GM18907 (cell line): ENCODE measurements around the gene GRAMD1B.

ENCODE experiments used
- ATAC-seq: cut with Tn5 transposase; IDR thresholded peaks from one replicate; pipeline ENCODE4 v1.9.1; 2021; ENCODE audit warnings: mild to moderate bottlenecking, moderate library complexity; ENCODE audit not compliant: unreplicated experiment

GRAMD1B gene

DNA sequence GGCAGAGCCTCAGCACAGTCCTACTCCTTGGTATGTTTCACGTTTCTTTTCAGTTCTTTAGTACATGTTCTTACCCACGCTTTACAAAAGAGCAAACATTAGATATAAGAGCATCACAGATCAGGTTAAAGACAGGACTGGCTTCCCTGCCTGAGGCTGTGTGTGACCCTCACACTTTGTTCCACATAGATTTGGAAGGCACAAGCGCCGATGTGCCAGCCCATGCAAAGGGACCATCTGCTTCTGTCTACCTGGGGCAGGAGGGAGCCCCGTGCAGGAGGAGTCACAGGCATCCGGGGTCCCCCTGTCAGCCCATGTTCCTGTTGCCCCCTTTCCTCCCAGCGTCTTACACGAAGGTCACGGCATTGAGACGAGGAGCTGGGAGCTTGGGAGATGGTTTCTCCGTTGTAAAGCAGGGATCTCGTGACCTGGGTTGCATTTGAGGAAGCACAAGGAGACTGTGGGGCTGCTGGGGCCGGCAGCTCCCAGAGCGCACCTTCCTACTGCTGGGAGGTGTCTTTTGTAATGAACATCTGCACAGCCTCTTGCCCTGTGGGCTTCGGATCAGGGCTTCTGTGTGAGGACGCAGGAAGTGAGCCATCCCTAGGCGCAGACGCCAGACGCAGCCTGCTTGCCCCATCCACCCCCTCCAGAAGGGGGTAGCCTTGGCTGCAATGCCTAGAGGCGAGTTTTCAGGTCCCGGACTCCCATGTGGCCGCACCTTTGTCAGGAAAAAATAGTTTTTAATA, 151.8 kb downstream of the GRAMD1B start:
- no peak for ATAC-seq

DNA sequence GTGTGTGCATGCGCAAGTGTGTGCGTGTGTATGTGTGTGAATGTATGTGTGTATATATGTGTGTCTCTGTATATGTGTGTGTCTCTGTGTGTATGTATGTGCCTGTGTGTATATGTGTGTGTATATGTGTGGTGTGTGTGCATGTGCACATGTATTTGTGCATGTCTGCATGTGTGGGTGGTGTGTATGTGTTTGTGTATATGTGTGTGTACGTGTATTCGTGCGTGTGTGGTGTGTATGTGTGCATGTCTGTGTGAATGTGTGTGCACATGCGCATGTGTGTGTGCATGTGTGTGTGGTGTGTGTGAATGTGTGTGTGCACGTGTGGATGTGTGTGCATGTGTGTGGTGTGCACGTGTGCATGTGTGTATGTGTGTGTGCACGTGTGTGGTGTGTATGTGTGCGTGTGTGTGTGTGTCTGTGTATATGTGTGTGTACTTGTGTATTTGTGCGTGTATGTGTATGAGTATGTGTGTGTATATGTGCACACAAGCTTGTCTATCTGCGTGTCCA, 153.0 kb downstream of the GRAMD1B start:
- ATAC-seq = no peak

DNA sequence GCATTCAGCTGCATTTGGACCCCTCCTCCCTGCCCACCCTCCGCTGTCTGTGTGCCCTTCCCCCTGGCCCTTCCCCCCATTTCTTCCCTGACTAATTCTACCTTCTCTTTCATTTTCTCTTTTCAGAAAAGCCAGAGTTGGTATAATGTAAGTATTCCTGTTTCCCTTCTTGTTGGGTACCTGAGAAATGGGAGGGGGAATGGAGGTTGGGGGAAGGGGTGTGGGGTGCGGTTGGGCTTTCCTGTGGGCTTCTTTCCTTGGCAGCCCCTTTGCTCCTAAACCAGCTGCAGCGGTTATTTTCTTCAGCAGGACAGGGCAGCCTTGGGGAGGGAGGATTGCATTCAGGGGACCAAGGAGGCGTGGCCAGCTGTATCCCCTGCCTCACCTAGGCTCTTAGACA, 154.1 kb downstream of the GRAMD1B start:
- no peak for ATAC-seq

DNA sequence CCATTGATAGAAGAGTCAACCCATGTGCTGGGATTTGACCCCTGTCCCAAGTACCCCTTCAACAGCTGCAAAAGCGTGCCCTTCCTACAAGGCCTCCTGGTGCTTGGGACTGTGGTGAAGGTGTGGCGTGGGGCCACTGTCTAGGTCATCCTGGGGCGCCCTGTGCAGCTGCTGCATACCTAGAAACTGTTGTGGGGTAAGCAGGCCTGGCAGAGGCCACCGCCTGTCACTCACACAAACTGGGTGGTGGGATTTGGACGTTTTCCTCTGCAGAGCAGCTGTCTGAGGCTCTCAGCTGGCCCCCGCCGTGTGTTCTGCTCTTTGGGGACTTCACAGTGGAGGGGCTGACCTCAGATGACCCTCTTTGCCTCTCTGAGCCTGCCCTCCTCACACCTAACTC, 154.7 kb downstream of the GRAMD1B start:
- no peak for ATAC-seq

DNA sequence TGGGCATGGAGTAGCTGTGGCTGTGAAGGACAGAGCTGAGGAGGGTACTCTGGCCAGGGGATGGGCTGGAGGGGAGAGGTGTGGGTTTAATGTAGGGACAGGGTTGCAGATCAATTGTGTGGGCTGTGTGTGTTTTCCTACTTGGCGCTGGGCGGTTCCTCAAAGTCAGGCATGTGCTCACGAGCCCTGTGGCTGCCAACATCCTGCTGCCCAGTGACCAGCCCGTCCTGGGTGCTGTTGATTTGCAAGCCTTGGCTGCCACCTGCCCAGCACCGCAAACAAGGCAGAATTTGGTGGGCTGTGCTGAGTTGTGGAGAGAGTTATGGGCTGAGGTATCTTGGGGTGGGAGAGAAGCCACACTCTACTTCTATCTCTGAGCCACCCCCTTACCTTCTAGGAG, 155.1 kb downstream of the GRAMD1B start:
- no peak for ATAC-seq

DNA sequence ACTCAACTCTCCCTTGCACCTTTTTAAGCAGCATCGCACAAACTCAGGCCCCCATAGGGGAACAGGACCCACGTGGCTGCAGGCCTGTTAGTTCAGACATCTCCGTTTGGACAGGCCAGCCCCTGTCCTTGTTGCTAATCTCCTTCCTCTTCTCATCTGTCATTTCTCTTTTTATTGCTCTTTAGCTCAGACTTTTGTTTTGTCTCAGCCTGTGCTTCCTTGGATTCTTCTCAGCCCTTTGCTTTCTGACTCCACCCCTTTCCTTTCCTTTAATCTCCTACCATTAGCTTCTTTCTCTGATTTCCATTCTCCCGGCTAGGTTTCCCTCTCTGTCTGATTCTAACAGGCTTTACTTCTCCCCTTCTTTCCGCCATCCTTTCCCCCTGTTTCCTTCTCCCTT, 155.6 kb downstream of the GRAMD1B start:
- no peak for ATAC-seq

DNA sequence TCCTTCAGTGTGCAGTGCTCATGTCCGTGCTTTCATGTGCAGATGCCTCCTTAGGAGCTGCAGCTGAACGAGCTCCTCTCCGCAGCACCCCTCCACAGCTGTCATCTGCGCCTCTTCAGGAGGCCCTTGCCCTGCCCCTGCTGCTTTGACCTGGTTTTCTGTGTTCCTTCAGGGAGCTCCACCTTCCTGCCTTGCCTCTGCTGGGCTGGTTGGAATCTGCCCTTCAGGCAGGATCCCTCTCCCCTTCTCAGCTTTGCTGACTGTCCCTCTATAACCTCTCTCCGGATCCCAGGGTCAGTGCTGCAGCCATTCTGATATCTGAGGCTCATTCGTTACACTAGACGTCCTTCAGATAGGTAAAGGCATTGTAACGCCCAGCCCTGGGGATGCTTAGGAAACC, 156.5 kb downstream of the GRAMD1B start:
- ATAC-seq = no peak

DNA sequence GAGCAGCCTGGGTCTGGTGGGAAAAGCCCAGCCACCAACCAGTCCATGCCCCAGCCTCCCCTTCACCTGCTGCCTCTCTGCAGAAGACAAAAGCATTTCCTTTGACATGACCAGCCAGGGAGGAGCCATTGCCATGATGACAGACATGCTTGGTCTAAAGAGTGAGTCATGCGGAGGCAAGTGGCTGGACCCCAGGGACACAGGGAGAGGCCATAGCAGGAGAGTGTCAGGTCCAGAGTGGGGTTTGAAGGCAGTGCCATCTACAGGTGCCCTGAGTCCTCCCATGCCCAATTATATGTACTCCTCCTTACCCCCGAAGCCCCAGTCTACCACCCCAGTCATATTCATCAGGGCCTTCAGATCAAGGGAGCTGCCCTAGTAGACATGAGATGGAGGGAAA, 157.0 kb downstream of the GRAMD1B start:
- ATAC-seq = no peak

DNA sequence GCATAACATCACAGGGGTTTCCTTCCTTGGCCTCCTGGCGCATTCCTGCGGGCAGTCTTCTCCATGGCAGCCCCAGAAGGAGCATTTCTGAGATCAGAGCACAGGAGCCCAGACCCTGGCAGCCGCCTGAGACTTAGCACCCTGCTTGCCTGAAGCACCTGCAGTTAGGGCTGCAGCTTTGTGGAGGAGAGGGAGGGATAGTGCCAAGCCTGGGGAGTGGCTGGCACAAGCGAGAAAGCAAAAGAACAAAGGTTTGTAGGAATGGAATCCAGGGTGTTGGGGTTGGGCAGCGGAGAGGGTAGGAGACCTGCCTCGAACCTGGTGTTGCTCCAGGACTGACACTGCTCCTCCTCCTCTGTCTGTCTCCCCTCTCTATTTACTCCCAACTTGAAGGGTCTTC, 157.5 kb downstream of the GRAMD1B start:
- ATAC-seq = no peak

DNA sequence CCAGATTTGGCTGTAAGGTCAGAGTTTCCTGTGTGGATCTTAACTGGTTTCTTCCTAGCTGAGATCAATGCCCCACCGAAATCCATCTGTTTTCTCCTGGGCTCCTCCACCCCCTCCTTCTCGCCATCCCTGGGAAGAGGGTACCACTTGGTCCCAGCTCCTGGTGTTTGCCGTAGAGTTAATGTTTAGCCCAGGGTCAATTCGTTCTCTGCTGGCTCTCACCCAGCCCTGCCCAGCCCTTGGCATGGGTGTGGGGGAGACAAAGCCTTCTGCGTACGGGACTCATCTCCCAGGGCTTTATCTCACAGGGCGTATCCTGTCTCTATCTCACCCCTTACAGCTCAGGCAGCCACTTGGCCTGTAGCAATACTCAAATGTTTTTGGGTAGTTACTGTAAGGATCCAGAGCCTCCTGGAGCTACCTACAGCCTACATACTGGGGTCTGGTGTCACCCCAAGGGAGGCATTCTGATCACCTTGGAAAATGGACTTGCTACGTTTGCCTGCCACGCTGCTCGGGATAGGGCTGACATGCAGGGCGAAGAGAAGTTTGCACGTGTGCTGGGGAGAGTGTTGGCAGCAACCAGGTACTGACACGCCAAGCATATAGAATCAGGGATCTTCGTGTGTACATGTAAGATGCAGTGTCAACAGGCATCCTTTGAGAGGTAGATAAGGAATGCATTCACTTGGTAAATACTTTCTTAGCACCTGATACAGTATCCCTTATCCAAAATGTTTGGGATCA, 158.2 kb downstream of the GRAMD1B start:
- ATAC-seq = no peak

DNA sequence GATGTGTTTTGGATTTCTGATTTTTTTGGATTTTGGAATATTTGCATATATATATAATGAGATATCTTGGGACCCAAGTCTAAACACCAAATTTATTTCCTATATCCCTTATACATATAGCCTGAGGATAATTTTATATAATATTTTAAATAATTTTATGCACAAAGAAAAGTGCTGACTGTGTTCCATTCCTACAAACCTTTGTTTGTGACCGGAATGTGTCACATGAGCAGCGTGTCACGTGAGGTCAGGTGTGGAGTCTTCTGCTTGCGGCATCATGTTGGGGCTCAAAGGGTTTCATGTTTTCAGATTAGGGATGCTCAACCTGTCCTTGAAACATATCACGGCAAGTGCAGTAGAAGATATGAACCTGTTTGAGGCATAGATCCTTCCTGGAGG, 158.8 kb downstream of the GRAMD1B start:
- no peak for ATAC-seq

DNA sequence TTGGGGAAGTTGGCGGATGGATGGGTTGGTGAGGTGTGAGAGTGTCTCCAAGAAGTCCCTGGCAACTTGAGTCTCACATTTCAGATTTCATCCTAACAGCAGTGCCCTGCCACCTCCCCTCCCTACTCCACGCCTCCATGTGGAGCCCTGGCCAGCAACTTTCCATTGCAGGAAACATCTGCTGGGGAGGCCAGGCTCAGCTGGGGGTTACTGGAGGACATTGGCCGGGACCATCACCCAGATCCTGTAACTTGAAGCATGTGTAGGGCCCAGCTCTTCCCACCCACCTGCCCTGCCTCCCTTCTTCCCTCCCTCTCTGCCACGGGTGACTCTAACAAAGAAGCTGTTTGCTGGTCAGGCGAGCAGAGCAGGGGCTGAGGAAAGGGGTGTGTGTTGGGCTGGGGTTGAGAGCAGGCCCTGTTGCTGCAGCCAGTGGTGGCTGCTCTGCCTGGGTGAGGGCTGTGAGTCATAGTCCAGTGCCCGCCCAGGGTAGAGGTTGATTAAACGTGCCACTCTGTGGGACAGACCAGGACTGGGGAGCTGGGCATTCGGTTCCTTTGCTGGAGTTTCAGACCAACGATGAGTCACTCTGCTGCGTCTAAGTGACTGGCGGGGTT, 160.3 kb downstream of the GRAMD1B start:
- no peak for ATAC-seq

DNA sequence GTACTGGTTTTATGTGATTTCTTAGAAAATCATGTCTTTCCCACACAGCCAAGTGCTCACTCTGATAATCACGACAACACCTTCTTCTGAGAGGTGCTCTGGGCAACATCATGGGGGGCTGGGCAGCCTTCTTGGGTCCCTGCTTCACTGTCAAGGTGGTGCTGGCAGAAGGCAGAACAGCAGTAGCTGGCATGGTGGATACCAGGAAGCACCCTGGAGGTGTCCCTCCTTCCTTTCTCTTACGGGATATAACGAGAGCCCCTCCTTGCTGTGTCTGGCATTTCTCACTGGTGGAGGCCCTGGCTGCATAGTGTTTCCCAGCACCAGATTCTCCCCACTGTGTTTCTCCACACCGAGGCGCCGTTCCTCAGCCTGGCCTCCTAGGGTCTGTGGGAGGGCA, 163.5 kb downstream of the GRAMD1B start:
- no peak for ATAC-seq

DNA sequence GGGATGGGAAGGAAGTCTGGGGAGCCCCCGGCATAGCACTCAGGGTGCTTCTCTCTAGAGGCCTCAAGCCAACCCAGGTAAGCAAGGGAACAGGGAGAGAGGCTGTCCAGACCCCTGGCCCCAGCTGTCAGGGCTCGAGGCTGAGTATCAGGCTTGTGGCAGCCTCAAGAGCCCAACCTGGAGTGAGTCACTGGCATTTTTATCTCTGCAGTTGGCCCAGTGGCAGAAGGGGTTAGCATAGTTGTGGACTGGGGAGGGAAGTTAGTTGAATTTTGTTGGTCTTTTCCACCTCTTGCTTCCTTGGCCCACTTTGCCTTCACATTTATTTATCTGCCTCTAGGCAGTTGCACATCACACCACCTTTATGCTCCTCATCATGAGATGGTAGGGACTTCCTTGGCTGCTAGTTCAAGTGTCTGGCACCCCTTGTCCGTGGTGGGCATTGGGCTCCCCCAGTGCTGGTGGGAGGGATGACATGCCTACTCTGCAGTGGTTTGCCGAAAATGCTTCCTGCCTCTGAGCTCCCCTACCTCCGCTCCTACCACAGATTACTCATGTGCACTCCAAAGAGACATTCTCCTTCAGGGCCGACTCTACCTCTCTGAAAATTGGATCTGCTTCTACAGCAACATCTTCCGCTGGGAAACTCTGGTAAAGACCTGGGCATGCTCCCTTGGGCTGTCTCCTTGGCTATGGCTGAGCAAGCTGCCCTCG, 164.3 kb downstream of the GRAMD1B start:
- no peak for ATAC-seq

DNA sequence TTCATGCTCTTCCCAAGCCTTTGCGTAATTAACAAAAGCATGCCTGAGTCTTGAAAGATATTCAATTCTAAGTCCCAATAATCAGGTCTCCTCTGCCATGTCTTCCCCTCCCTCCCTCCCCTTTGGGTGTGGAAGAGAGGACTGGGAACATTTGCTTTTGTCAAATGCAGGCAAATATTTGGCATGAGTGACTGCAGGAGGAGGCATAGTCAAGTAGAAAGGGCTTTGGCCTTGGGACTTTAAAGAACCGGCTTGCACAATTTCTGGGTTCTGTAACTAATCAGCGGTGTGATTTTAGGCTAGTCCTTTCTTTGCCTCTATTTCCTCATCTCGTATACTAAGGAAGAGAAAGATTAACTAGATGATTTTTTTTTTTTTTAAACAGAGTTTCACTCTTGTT, 164.9 kb downstream of the GRAMD1B start:
- ATAC-seq = no peak

DNA sequence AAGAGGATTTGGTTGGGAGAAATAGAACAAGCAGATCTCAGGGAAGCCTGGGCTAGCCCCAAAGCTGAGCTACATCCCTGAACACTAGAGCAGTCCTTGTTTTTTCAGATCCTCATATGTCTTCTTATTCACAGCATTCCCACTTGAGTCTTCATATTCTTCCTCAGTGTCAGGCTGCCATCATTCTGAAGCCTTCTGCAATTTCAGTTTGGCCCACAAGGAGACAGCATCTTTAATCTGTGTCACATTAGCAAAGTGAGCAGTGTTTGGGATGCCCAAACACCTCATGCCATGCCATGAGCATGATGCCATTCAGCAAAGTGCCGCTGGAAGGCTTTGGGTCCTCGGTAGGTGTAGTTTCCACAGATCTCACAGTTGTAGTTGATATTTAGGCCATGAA, 167.8 kb downstream of the GRAMD1B start:
- no peak for ATAC-seq

DNA sequence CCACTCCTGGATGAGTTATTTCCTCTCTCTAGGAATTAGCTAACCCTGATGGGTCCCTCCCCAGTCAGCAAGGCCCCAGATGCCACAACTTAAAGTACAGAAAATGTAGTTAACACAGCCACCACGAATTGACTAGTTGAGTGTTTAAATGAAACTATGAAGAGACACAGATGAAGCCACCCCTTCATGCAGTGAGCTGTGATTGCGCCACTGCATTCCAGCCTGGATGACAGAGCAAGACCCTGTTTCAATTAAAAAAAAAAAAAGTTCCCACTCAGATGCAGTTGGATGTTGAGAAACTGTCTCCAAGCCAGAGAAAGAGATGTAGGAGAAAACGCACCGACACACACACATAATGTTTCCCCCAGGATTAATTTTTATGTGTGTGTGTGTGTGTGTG, 171.1 kb downstream of the GRAMD1B start:
- no peak for ATAC-seq

DNA sequence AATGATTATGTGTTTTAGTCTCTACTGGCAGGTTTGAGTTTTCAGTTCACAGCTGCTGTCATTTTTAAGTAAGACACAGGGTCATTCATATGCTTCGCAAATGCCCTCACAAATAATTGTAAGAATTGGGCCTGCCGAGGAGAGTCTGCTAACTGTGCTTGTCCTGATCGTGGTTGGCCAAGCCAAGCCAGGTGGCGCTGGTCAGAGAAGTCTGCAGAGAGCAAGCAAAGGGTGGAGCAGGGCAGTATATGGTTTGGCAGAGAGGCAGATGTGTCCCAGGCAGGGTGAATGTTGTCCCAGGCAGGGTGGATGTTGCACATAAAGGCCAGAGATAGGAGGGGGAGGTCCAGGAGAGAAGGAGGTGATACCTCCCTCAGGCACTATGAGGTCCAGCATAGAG, 171.7 kb downstream of the GRAMD1B start:
- ATAC-seq = no peak

DNA sequence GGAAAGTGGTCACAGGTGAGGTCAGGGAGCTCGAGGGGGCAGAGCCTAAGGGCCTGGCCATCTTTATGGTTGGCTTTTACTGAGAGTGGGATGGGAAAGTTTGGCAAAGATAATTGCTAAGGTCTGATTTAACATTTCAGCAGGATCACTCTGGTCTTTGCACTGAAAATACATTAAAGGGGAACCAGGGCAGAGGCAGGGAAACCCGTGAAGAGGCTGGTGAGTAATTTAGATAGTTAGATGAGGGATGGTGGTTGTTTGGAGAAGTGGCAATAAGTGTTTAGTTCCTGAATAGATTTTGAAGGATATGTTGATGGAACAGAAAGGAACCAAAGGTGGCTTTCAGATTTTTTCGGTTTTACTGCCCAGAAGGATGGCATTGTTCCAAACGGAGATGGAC, 173.6 kb downstream of the GRAMD1B start:
- no peak for ATAC-seq

DNA sequence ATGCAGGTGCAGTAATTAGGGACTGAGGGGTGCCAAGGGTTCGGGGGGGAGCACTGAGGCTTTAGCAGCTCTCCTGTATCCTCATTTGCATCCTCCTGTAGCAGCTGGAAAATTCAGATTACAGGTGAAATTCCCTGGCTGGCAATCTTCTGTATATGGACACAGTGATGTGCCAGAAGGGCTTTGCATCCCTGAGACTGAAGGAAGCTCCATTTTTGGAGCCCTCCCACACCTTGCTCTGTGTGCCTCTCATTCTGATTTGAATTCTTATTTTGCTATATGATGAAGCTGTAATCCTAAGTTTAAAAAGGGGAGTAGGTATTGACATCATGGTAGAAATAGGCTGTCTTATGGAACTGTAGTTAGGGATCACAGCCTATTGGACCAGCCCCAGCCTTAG, 177.7 kb downstream of the GRAMD1B start:
- no peak for ATAC-seq

DNA sequence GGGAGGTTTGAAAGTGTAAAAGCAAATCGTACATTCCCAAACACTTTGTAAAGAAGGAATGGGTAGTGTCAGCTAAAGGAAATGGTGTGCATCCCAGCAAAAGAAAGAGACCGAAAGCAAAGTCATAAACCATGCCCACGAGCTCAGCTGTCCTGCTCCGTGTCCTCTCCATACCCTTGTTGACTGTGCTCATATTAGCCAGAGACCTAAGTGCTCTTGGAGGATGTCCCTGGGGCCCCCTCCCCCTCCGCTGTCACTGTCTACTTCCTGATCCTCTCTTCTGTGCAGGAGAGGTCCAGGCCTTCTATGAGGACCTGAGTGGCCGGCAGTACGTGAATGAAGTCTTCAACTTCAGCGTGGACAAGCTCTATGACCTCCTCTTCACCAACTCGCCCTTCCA, 178.3 kb downstream of the GRAMD1B start:
- no peak for ATAC-seq
